HAP-1 (cell line): ENCODE measurements around the gene AGBL4.

Source experiments
- DNase-seq, 2 experiments: peaks; one replicate each; pipeline ENCODE4 v3.0.0-alpha.2; 2016 to 2020; ENCODE audit warnings: low spot score in 2 of 2
- H3K27me3 ChIP-seq: fragments of 250-450 bp; sonication (Bioruptor Pico); 2 replicates; pipeline ENCODE4 v1.5.1; 2020; ENCODE audit warnings: low read depth, mild to moderate bottlenecking, moderate library complexity
- H3K36me3 ChIP-seq: fragments of 250-450 bp; sonication (Bioruptor Pico); replicated peaks from 2 replicates; pipeline ENCODE4 v1.5.1; 2020; ENCODE audit warnings: mild to moderate bottlenecking
- H3K4me1 ChIP-seq: fragments of 250-450 bp; sonication (Bioruptor Pico); 2 replicates; pipeline ENCODE4 v1.5.1; 2020; ENCODE audit warnings: mild to moderate bottlenecking
- H3K4me3 ChIP-seq: fragments of 250-450 bp; sonication (Bioruptor Pico); 2 replicates; pipeline ENCODE4 v1.5.1; 2020; ENCODE audit warnings: mild to moderate bottlenecking, moderate library complexity
- H3K9me3 ChIP-seq: fragments of 250-450 bp; sonication (Bioruptor Pico); 2 replicates; pipeline ENCODE4 v1.5.1; 2020; ENCODE audit warnings: mild to moderate bottlenecking, moderate library complexity
- in situ Hi-C: fragments of 300-500 bp; cut with MboI; formaldehyde crosslinking; loops from 3 replicates; pipeline ENCODE4 v1.14.3; 2020; ENCODE audit warnings: low sequenced_read_pairs, inconsistent platforms, mixed read lengths

Gene AGBL4

DNA sequence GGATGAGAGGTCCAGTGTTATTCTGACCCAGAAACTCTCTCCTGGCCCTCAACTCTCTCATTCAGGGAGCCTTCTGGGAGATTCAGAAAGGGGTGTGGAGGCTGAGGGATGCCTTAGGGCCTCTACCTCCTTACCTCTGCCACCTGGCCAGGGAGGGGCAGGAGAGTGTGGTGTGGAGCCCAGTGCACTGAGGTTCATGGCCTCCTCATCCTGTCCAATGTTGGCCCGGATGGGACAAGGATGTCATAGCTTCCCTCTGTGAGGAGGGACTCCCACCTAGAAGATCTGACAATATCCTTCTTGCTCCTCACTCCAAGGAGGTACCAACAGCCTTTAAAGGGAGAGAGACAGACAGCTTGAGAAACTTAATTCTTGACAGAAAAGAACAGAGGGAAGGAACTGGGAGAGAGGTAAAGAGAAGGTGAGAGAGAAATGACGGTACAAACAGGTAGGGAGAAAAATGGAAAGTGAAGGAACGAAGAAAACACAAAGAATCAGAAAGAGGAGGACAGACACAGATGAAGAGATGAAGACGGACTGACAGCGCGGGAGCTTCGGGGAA lies 1247.8 kb downstream of the AGBL4 start:
- Histone ChIP-seq H3K4me1 (no peaks in the 10 kb centered on the region; the same call in 1 of the 2 replicates), H3K36me3 (no peaks in the 10 kb centered on the region), H3K27me3 (no peaks in the 10 kb centered on the region), H3K4me3 (peak overlapping the region; percentile 51), H3K9me3 (no peaks in the 10 kb centered on the region)
- no peak for DNase-seq
- in situ Hi-C loops = no loop called here

DNA sequence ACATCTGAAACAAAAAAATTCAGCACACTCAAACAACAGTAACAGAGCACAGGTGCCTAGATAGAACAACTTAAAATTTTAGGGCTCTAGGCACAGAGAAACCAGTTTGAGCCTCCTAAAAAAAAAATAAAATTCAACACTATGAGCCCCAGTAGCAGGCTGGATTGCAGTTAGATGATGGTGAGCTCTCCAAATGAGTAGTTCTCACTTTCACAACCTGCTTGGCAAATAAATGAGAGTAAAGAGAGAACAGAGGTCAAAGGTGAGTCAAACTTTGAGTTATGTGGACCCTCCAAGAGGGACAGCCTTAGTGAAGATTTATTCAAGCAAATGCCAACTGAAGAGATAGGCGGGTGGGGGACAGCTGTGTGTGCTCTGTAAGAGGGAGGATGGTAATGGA lies 1250.6 kb downstream of the AGBL4 start:
- Histone ChIP-seq H3K4me1 (no peaks in the 10 kb centered on the region; the same call in 1 of the 2 replicates), H3K4me3 (no peak overlapping the region), H3K9me3 (no peaks in the 10 kb centered on the region), H3K36me3 (no peaks in the 10 kb centered on the region), H3K27me3 (no peaks in the 10 kb centered on the region)
- no peak for DNase-seq
- in situ Hi-C loops = no loop called here

DNA sequence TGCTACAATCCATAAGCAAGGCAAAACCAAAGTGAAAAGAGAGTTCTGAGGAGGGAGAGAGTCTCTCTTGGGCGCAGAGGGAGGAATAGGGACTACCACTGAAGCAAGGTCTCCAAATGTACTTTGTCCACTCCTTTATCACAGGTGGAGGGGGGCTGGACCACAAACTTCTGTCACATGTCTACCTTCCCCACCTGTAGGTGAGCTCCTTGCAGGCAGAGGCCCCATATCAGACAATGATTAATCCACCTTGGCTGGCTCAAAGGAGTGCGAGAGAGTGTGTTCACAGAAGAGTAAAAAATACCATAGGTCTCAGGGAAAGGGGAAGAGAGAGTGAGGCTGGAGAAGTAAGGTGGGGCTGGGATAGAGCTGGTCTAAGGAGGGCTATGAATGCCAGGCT lies 1251.5 kb downstream of the AGBL4 start:
- DNase-seq = no peak

DNA sequence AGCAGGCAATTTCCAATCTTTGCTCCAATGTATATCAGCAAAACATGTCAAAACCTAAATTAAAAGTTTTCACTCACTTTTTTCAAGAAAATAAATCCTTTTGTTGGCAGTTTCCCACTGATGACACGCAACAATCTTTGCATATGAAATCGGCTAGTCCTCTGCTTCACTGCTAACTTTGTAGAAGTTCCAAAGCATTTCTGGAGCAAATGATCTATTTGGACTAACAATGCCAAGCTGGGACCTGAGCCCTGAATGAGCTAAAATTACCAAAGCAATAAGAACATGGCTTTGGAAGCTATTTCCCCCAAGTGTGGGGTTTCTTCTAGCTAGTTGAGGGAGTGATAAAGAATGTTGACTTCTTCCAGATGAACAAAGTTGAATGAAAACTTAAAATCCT lies 1252.2 kb downstream of the AGBL4 start:
- Histone ChIP-seq H3K27me3 (no peaks in the 10 kb centered on the region), H3K9me3 (no peaks in the 10 kb centered on the region), H3K4me3 (no peak overlapping the region), H3K36me3 (no peaks in the 10 kb centered on the region), H3K4me1 (no peaks in the 10 kb centered on the region; the same call in 1 of the 2 replicates)
- DNase-seq = no peak
- in situ Hi-C loops = no loop called here

More for the DNA sequence above, 1251.5 kb downstream of the AGBL4 start:
- H3K9me3 ChIP-seq = no peaks in the 10 kb centered on the region
- H3K4me3 ChIP-seq = no peak overlapping the region
- H3K4me1 ChIP-seq = no peaks in the 10 kb centered on the region; the same call in 1 of the 2 replicates
- H3K27me3 ChIP-seq = no peaks in the 10 kb centered on the region
- in situ Hi-C loops = no loop called here
- no peaks in the 10 kb centered on the region for H3K36me3 ChIP-seq

DNA sequence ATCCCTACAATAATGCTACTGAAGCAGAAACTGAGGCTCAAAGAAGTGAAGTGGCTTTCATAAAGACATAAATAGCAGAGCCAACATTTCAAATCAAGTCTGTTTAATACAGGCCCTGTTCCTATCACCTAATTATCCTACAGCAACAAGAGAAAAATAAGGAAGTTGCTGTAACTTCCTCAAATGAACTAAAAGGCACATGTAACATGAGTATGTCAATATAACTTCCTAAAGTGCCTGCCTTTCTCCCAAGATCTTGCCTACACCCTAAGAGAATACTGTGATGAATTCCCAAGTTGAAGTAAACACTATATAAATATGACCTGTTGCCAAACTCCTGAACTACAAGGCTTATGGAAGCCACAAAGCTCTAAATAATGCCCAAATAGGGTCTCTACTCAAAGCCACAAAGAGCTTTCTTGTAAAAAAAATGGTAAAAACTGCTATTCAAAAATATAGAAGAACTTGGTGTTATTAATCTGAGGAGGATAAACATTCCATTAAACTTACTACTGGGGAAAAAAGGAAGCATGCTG lies 1255.7 kb downstream of the AGBL4 start:
- Histone ChIP-seq H3K36me3 (no peaks in the 10 kb centered on the region), H3K4me1 (no peaks in the 10 kb centered on the region)
- in situ Hi-C loops = no loop called here

DNA sequence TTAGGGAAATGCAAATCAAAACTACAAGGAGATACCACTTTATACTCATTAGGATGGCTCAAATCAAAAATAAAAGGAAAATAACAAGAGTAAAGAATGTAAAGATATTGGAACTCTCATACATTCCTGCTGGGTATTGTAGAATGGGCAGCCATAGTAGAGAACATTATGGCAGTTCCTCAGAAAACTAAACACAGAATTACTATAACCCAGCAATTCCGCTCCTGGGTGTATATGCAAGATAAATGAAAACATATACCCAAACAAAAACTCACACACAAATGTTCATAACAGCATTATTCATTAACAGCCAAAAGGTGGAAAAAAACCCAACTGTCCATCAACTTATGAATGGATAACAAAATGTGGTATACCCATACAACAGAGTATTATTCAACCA lies 1258.4 kb downstream of the AGBL4 start:
- Histone ChIP-seq H3K4me3 (no peak overlapping the region), H3K9me3 (no peaks in the 10 kb centered on the region), H3K27me3 (no peaks in the 10 kb centered on the region), H3K36me3 (no peaks in the 10 kb centered on the region), H3K4me1 (no peaks in the 10 kb centered on the region)
- no peak for DNase-seq
- in situ Hi-C loops = no loop called here

More for the DNA sequence above, 1255.7 kb downstream of the AGBL4 start:
- H3K4me3 ChIP-seq = no peak overlapping the region
- H3K9me3 ChIP-seq = no peaks in the 10 kb centered on the region
- no peaks in the 10 kb centered on the region for H3K27me3 ChIP-seq
- no peak for DNase-seq

DNA sequence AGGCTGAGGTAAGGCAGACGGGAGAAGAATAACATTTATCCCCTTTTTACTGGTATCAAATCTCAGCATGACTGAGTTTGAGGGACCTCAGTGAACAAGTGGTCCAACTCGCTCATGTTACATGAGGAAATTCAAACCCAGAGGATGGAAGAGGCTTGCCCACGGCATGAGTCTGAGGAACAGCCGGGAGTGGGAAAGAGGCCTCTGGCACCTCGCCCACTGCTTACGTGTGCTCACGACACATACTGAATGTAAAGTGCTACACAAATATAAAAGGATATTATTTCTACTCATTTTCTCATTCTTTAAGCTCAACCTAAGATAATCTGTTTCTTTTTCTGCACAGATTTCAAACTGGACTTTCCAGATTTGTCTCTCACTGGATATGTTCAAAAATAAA lies 1261.8 kb downstream of the AGBL4 start:
- no peaks in the 10 kb centered on the region for H3K36me3 ChIP-seq
- H3K27me3 ChIP-seq = no peaks in the 10 kb centered on the region
- no peak for DNase-seq
- in situ Hi-C loops = no loop called here
- no peaks in the 10 kb centered on the region for H3K4me1 ChIP-seq
- no peak overlapping the region for H3K4me3 ChIP-seq
- no peaks in the 10 kb centered on the region for H3K9me3 ChIP-seq

DNA sequence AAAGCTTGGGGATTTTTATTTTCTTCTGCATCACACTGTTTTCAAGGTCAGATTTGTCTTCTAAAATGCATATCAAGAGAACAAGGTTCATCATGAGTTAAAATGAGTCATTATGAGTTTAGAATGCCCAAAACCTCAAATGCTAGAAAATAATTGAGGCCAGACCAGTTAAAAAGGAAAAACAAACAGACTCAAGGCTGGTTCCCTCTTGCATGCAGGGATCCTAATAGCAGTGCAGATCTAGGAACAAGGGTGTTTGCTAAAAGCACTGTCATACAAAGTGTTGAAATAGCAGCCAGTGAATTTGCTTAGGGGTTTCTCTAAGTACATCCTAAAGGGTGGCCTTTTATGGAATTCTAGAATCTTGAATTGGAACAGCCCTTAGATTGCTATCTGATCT lies 1262.3 kb downstream of the AGBL4 start:
- Histone ChIP-seq H3K27me3 (no peaks in the 10 kb centered on the region), H3K36me3 (no peaks in the 10 kb centered on the region), H3K9me3 (no peaks in the 10 kb centered on the region), H3K4me1 (no peaks in the 10 kb centered on the region), H3K4me3 (no peak overlapping the region)
- in situ Hi-C loops = no loop called here
- no peak for DNase-seq

DNA sequence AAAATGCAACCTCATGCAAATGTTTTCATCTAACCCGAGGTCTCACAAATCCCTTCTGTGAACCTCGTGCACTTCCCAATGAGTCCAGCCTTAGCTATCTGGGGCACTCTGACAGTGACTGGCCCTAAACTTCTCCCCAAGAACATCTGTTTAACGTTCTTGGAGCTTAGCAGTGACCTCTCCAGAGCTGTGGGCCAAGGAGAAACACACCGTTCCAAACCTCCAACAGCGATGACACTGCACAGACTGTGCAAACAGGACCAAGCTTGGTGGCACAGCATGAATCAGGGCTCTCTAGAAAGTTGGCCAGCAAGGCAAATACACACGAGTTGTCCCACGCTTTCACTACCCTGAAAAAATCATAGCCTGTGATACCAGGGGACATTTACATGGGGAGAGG lies 1262.9 kb downstream of the AGBL4 start:
- Histone ChIP-seq H3K4me1 (no peaks in the 10 kb centered on the region), H3K9me3 (no peaks in the 10 kb centered on the region), H3K4me3 (no peak overlapping the region), H3K27me3 (no peaks in the 10 kb centered on the region), H3K36me3 (no peaks in the 10 kb centered on the region)
- no peak for DNase-seq
- in situ Hi-C loops = no loop called here

DNA sequence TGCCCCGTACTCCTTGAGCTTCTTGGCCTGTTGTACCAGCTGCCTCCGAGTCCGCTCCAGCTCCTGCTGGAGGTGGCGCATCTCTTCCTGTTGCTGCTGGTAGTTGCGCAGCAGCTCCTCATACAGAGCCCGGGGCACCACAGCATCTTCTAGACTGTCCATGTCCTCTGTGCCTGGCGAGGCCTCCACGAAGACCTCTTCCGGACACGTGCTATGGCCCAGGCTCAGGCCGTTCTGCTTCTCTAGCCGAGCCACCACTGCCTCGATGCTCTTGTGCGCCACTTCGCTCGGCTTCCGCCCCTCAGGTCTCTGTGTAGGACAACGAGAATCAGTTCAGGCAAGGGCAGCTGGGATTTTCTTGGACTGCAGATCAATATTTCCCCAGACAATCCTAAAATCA lies 1264.8 kb downstream of the AGBL4 start:
- no peaks in the 10 kb centered on the region for H3K36me3 ChIP-seq
- H3K27me3 ChIP-seq = no peaks in the 10 kb centered on the region
- H3K9me3 ChIP-seq = no peaks in the 10 kb centered on the region
- DNase-seq = no peak
- no peaks in the 10 kb centered on the region for H3K4me1 ChIP-seq
- in situ Hi-C loops = no loop called here
- no peak overlapping the region for H3K4me3 ChIP-seq

DNA sequence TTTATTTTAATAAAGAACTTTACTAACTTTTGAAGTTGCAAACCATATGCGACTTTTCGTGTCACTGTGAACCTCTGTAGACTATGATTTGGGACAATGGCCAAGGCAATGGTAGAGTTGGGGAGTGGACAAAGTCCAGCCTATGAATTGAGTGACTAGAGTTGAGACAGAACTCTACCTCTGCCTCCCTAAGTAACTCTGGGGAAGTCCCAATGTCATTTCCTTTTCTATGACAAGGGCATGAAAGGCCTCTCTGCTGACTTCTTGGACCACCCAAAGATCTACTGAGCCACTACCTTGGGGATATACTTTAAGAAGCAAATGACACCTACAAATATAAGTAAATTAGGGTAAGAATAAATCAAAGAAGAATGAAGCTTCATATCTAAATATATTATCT lies 1266.4 kb downstream of the AGBL4 start:
- no peaks in the 10 kb centered on the region for H3K36me3 ChIP-seq
- H3K27me3 ChIP-seq = no peaks in the 10 kb centered on the region
- H3K9me3 ChIP-seq = no peaks in the 10 kb centered on the region
- in situ Hi-C loops = no loop called here
- no peaks in the 10 kb centered on the region for H3K4me1 ChIP-seq
- H3K4me3 ChIP-seq = no peak overlapping the region
- DNase-seq = no peak

DNA sequence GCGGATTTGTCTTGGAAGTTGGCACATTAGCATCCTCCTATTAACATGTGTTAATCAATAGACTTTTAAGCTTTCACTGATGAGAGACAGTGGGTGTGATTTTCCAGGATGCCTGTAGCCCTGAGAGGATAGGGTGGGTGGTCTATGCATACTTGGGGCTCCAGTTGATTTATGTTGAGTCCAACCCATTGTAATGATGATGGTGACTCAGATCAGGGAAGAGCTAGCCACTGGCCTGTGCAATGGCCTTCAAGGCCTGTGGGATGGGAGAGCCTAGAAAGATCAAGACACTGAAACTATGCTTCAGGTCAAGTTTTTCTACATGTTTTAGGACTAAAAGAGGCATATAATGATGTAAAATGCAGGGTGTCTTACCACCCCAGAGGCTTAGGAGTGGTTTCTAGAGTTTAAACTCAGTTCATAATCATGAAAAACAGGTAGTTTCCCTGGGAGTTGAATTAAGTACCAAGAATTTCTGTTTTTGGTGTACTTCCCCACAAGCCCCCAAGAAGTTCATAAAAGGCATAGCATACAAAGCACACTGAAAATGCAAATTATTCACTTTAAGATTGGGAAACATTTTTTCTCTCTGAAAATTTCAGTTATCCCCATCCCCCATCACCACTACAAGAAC lies 1267.0 kb downstream of the AGBL4 start:
- no peak for DNase-seq
- in situ Hi-C loops = no loop called here
- no peak overlapping the region for H3K4me3 ChIP-seq
- no peaks in the 10 kb centered on the region for H3K9me3 ChIP-seq
- no peaks in the 10 kb centered on the region for H3K4me1 ChIP-seq
- no peaks in the 10 kb centered on the region for H3K36me3 ChIP-seq
- H3K27me3 ChIP-seq = no peaks in the 10 kb centered on the region

DNA sequence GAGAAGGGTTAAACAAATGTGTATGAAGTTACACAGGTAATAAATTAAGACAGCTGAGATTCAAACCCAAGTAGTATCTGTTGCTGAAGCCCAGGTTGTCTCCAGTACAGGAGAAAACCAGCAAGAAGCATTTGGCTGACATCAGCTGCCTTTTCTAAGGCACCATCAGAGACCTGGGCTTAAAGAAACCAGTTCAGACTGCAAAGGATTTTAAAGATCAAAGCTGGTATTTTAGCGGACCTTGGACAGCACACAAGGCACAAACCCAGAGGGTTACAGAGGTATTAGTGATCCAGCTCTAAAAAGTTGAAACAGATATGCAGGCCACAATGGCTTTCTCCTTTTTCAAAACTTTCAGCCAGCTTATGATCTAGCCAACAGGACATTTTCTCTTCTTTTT lies 1270.5 kb downstream of the AGBL4 start:
- Histone ChIP-seq H3K4me3 (no peak overlapping the region), H3K36me3 (no peaks in the 10 kb centered on the region), H3K4me1 (no peaks in the 10 kb centered on the region), H3K27me3 (no peaks in the 10 kb centered on the region), H3K9me3 (no peaks in the 10 kb centered on the region)
- in situ Hi-C loops = no loop called here
- no peak for DNase-seq

DNA sequence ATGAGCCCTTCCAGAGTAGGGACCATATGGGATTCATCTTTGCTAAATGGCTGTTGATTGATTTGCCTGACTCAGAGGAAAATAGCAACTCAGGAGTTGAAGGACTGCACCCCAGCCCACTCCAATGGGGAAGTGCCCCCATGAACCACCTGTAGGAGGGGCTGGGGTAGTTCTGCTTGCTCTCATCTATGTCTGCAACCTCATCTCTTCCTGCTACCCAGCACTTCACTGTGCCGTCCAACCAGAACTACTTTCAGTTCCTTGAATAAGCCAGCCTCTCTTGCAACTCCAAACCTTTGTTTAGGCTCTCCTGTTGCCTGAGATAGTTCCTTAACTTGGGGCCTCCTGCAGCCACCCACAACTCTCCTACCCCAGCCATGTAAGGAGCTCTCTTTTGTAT lies 1273.6 kb downstream of the AGBL4 start:
- no peak overlapping the region for H3K4me3 ChIP-seq
- in situ Hi-C loops = no loop called here
- H3K9me3 ChIP-seq = no peaks in the 10 kb centered on the region
- no peak for DNase-seq
- no peaks in the 10 kb centered on the region for H3K27me3 ChIP-seq
- H3K36me3 ChIP-seq = no peaks in the 10 kb centered on the region
- 0 out of 2 replicates have a peak, but pooled peaks cover 6% of the 10 kb centered on the region for H3K4me1 ChIP-seq
